PFSK-1 (cell line): ENCODE measurements around the gene SNRNP70.

Experiments
- POLR2AphosphoS5 ChIP-seq: IDR thresholded peaks from 2 replicates; pipeline ENCODE4 v1.6.1; 2012; ENCODE audit warnings: low read depth, mild to moderate bottlenecking, control low read depth, low read length, moderate library complexity
- SIN3A ChIP-seq: IDR thresholded peaks from 2 replicates; pipeline ENCODE4 v1.6.1; 2012; ENCODE audit warnings: mild to moderate bottlenecking, low read length, moderate library complexity, borderline replicate concordance; ENCODE audit not compliant: insufficient read depth
- TAF1 ChIP-seq: IDR thresholded peaks from 2 replicates; pipeline ENCODE4 v1.6.1; 2012; ENCODE audit warnings: low read length, control low read depth, borderline replicate concordance; ENCODE audit not compliant: insufficient read depth
- TF ChIP-seq, protein P1 (sequence below), 2 experiments: IDR thresholded peaks; 2 replicates each; pipeline versions ENCODE4 v1.6.1 to v1.8.0; 2011 to 2012; ENCODE audit warnings: low read depth in 2 of 2, low read length in 2 of 2, control low read depth in 1 of 2, inconsistent platforms in 1 of 2, mild to moderate bottlenecking in 1 of 2, moderate library complexity in 1 of 2; ENCODE audit not compliant: insufficient read depth in 1 of 2

DNA sequence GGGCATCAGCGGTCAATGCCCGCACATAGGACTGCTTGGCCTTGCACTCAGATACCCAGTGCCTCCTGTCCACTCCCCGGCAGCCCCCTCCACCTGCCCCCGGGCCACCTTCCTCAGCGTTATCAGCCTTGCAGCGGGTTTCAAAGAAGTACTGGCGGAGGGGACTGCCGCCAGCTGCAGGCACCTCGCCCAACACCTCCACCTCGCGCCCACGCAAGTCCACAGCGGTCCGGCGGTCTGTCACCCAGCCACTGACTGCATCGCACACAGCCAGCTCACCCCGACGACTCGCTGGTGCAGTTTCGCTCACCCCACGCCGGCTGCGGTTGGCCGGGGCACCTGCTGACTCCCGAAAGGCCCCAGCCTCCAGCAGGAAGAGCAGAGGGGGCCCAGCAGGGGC, 23.8 kb upstream of the SNRNP70 start:
- TF ChIP-seq TAF1 = no peak
- TF ChIP-seq POLR2AphosphoS5 = no peak
- TF ChIP-seq, protein P1, sequence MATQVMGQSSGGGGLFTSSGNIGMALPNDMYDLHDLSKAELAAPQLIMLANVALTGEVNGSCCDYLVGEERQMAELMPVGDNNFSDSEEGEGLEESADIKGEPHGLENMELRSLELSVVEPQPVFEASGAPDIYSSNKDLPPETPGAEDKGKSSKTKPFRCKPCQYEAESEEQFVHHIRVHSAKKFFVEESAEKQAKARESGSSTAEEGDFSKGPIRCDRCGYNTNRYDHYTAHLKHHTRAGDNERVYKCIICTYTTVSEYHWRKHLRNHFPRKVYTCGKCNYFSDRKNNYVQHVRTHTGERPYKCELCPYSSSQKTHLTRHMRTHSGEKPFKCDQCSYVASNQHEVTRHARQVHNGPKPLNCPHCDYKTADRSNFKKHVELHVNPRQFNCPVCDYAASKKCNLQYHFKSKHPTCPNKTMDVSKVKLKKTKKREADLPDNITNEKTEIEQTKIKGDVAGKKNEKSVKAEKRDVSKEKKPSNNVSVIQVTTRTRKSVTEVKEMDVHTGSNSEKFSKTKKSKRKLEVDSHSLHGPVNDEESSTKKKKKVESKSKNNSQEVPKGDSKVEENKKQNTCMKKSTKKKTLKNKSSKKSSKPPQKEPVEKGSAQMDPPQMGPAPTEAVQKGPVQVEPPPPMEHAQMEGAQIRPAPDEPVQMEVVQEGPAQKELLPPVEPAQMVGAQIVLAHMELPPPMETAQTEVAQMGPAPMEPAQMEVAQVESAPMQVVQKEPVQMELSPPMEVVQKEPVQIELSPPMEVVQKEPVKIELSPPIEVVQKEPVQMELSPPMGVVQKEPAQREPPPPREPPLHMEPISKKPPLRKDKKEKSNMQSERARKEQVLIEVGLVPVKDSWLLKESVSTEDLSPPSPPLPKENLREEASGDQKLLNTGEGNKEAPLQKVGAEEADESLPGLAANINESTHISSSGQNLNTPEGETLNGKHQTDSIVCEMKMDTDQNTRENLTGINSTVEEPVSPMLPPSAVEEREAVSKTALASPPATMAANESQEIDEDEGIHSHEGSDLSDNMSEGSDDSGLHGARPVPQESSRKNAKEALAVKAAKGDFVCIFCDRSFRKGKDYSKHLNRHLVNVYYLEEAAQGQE (IDR thresholded peaks at IDR 0.05; ENCODE audit: insufficient read depth in 1 of 2, low read depth in 2 of 2, low read length in 2 of 2) = no peak
- no peak for TF ChIP-seq SIN3A
